RWPE2 (cell line): ENCODE results near the gene SPAG16.

Experiments
- ATAC-seq: fragments of 200-7000 bp; cut with Tn5 transposase; 3 replicates; pipeline ENCODE4 v1.9.1; 2021; ENCODE audit warnings: low read depth
- DNase-seq: peaks from one replicate; pipeline ENCODE4 v3.0.0-alpha.2; 2020; ENCODE audit warnings: low spot score
- H3K27ac ChIP-seq: fragments of 450-650 bp; 2 replicates; pipeline ENCODE4 v1.5.1; 2017; ENCODE audit warnings: mild to moderate bottlenecking; ENCODE audit not compliant: poor library complexity, severe bottlenecking
- H3K27me3 ChIP-seq: fragments of 250-450 bp; sonication (Bioruptor Pico); 2 replicates; pipeline ENCODE4 v1.5.1; 2021; ENCODE audit warnings: mild to moderate bottlenecking, moderate library complexity; ENCODE audit not compliant: insufficient read depth, poor library complexity, severe bottlenecking
- H3K36me3 ChIP-seq: fragments of 250-450 bp; sonication (Bioruptor Pico); 2 replicates; pipeline ENCODE4 v1.5.1; 2020; ENCODE audit warnings: low read depth, mild to moderate bottlenecking, moderate library complexity
- H3K4me1 ChIP-seq: fragments of 250-450 bp; sonication (Bioruptor Pico); 2 replicates; pipeline ENCODE4 v1.5.1; 2021; ENCODE audit warnings: mild to moderate bottlenecking, moderate library complexity; ENCODE audit not compliant: insufficient read depth, poor library complexity, severe bottlenecking
- H3K4me3 ChIP-seq: fragments of 250-450 bp; sonication (Bioruptor Pico); 2 replicates; pipeline ENCODE4 v1.5.1; 2021; ENCODE audit warnings: mild to moderate bottlenecking, moderate library complexity; ENCODE audit not compliant: severe bottlenecking
- H3K9me3 ChIP-seq: fragments of 250-450 bp; sonication (Bioruptor Pico); 2 replicates; pipeline ENCODE4 v1.5.1; 2021; ENCODE audit warnings: mild to moderate bottlenecking, moderate library complexity; ENCODE audit not compliant: severe bottlenecking
- TF ChIP-seq, protein P1 (sequence below): fragments of 450-650 bp; IDR thresholded peaks from one replicate; pipeline ENCODE4 v1.5.1; 2017; ENCODE audit warnings: mild to moderate bottlenecking, moderate library complexity; ENCODE audit not compliant: poor library complexity, severe bottlenecking

The SPAG16 gene

GRCh38 chr2:214261683-214262082 is 977.4 kb downstream of the SPAG16 start:
- TF ChIP-seq, protein P1, sequence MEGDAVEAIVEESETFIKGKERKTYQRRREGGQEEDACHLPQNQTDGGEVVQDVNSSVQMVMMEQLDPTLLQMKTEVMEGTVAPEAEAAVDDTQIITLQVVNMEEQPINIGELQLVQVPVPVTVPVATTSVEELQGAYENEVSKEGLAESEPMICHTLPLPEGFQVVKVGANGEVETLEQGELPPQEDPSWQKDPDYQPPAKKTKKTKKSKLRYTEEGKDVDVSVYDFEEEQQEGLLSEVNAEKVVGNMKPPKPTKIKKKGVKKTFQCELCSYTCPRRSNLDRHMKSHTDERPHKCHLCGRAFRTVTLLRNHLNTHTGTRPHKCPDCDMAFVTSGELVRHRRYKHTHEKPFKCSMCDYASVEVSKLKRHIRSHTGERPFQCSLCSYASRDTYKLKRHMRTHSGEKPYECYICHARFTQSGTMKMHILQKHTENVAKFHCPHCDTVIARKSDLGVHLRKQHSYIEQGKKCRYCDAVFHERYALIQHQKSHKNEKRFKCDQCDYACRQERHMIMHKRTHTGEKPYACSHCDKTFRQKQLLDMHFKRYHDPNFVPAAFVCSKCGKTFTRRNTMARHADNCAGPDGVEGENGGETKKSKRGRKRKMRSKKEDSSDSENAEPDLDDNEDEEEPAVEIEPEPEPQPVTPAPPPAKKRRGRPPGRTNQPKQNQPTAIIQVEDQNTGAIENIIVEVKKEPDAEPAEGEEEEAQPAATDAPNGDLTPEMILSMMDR: no peak
- Histone ChIP-seq H3K4me1 (no peaks in the 10 kb centered on the region), H3K4me3 (no peak overlapping the region), H3K27me3 (no peaks in the 10 kb centered on the region), H3K27ac (no peak overlapping the region), H3K9me3 (no peaks in the 10 kb centered on the region), H3K36me3 (no peaks in the 10 kb centered on the region)
- DNase-seq (no peak), ATAC-seq (no peak)

DNA sequence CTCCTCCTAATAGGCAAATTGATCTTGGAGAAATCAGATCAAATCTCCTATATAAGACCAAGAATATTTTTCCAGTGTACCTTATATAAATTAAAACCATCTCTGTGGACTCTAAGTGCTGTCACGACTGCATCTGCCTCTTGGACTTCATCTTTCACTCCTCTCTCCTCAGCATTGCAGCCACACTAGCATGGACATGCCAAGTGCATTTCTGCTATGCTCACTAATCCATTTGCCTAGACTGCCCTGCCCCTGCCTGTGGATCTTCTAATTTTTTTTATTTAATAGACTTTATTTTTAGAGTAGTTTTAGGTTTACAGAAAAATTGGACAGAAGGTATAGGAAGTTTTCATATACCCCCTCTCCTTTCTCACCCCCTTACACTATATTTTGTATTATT is 979.9 kb downstream of the SPAG16 start:
- DNase-seq: no peak
- peak; percentile 33; the same call in 1 of the 3 replicates for ATAC-seq
- no peaks in the 10 kb centered on the region for H3K27me3 ChIP-seq

DNA sequence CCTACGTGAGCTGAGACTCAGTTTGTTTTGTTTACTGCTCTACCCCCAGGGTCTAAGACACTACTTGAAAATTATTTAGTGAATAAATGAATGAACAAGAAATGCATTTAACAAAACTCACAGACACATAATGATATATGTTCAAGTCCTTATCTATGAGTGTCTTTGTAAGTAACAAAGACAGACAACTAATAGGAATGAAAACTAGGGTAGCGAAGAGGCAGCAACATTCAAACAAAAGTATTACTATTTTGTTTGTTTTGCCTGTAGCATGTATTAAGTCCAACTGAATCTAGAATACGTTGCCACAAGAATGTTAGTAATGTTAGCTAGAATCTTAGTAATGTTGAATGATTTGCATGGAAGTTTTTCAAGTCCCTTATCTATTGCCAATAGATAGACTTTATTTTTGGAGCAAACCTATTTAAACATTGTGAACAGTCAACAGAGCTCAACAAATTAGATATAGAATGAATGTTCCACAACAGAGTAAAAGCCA is 981.8 kb downstream of the SPAG16 start:
- Histone ChIP-seq H3K4me1 (no peaks in the 10 kb centered on the region), H3K4me3 (no peak overlapping the region), H3K27me3 (no peaks in the 10 kb centered on the region), H3K27ac (no peak overlapping the region), H3K9me3 (no peaks in the 10 kb centered on the region), H3K36me3 (no peaks in the 10 kb centered on the region)
- TF ChIP-seq, protein P1: no peak
- DNase-seq (no peak), ATAC-seq (no peak)

More for the DNA sequence above, 979.9 kb downstream of the SPAG16 start:
- no peak overlapping the region for H3K4me3 ChIP-seq
- no peaks in the 10 kb centered on the region for H3K9me3 ChIP-seq
- no peaks in the 10 kb centered on the region for H3K36me3 ChIP-seq
- H3K27ac ChIP-seq: no peak overlapping the region
- no peaks in the 10 kb centered on the region for H3K4me1 ChIP-seq
- TF ChIP-seq, protein P1: no peak

DNA sequence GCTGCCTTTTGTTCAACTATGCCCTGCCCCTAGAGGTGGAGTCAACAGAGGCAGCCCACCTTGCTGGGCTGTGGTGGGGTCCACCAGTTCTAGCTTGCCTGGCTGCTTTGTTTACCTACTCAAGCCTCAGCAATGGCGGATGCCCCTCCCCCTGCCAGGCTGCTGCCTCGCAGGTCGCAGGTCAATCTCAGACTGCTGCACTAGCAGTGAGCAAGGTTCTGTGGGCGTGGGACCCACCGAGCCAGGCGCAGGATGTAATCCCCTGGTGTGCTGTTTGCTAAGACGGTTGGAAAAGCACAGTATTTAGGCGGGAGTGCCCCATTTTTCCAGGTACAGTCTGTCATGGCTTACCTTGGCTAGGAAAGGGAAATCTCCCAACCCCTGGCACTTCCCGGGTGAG is 993.6 kb downstream of the SPAG16 start:
- H3K4me1 ChIP-seq: no peaks in the 10 kb centered on the region
- DNase-seq (no peak), ATAC-seq (no peak)
- H3K9me3 ChIP-seq: no peaks in the 10 kb centered on the region
- TF ChIP-seq, protein P1: no peak
- no peaks in the 10 kb centered on the region for H3K27me3 ChIP-seq
- H3K36me3 ChIP-seq: no peaks in the 10 kb centered on the region
- no peak overlapping the region for H3K4me3 ChIP-seq
- no peak overlapping the region for H3K27ac ChIP-seq

DNA sequence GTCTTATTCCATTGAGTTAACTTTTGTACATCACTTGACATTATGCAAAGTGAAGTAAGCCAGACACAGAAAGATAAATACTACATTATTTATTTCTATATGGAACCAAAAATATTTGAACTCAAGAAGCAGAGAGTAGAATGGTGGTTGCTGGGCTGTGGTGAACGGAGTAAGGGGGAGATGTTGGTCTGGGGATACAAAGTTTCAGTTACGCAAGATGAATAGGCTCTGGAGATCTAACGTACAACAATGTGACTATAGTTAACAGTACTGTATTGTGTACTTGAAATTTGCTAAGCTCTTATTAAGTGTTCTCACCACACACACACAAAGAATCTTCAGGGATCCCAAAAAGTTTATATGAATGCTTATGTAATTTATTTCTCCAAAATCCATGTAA is 1001.7 kb downstream of the SPAG16 start:
- no peak overlapping the region for H3K4me3 ChIP-seq
- no peaks in the 10 kb centered on the region for H3K36me3 ChIP-seq
- TF ChIP-seq, protein P1: no peak
- H3K9me3 ChIP-seq: no peaks in the 10 kb centered on the region
- H3K27me3 ChIP-seq: no peaks in the 10 kb centered on the region
- DNase-seq: no peak
- no peak for ATAC-seq
- H3K27ac ChIP-seq: no peak overlapping the region
- H3K4me1 ChIP-seq: no peaks in the 10 kb centered on the region
